HepG2 (cell line): Measurements from ENCODE around the gene BICRA. TPM values are rescaled to one million over a fixed set of nuclear protein-coding genes. Genes with fewer than 3 reads are reported as not detected.
A peak's percentile ranks its signal among the peaks of the same experiment; 100 is the strongest.

ENCODE experiments used
- ATF1 ChIP-seq: IDR thresholded peaks from 2 replicates; pipeline ENCODE4 v1.6.1; 2016; ENCODE audit warnings: mild to moderate bottlenecking, control low read depth
- GFI1 ChIP-seq: sonication (generic); formaldehyde crosslinking; IDR thresholded peaks from 2 replicates; pipeline ENCODE4 v1.5.0; 2020; ENCODE audit warnings: missing genetic modification reagents, mild to moderate bottlenecking, borderline replicate concordance
- KAT7 ChIP-seq: IDR thresholded peaks from 2 replicates; pipeline ENCODE4 v1.6.1; 2018; ENCODE audit warnings: borderline replicate concordance, missing compliant biosample characterization
- KLF15 ChIP-seq: sonication (generic); formaldehyde crosslinking; IDR thresholded peaks from 2 replicates; pipeline ENCODE4 v1.8.1; 2023; ENCODE audit warnings: borderline replicate concordance, mild to moderate bottlenecking, inconsistent platforms, missing genetic modification reagents, mixed read lengths
- MEIS2 ChIP-seq: sonication (generic); formaldehyde crosslinking; IDR thresholded peaks from 2 replicates; pipeline ENCODE4 v1.9.0; 2021; ENCODE audit warnings: mild to moderate bottlenecking, missing genetic modification reagents
- MXD4 ChIP-seq: IDR thresholded peaks from 2 replicates; pipeline ENCODE4 v1.6.1; 2016; ENCODE audit warnings: mild to moderate bottlenecking, missing biosample characterization, missing genetic modification reagents
- NFE2L1 ChIP-seq: sonication (generic); formaldehyde crosslinking; IDR thresholded peaks from 2 replicates; pipeline ENCODE4 v1.4.0; 2020; ENCODE audit warnings: missing genetic modification reagents, mild to moderate bottlenecking, borderline replicate concordance
- NR2F6 ChIP-seq, 2 experiments: IDR thresholded peaks; 2 replicates each; pipeline ENCODE4 v1.6.1; 2016; ENCODE audit warnings: antibody characterized with exemption in 1 of 2, mild to moderate bottlenecking in 1 of 2
- NRL ChIP-seq: sonication (generic); formaldehyde crosslinking; IDR thresholded peaks from 2 replicates; pipeline ENCODE4 v1.5.0; 2020; ENCODE audit warnings: missing genetic modification reagents, mild to moderate bottlenecking, moderate library complexity, borderline replicate concordance
- PPARG ChIP-seq: conservative IDR thresholded peaks from 2 replicates; pipeline ENCODE4 v1.6.1; 2016; ENCODE audit warnings: missing biosample characterization, missing genetic modification reagents
- ZBTB38 ChIP-seq: sonication (generic); formaldehyde crosslinking; IDR thresholded peaks from 2 replicates; pipeline ENCODE4 v1.5.1; 2020; ENCODE audit warnings: mild to moderate bottlenecking, missing genetic modification reagents
- ZBTB8A ChIP-seq: sonication (generic); formaldehyde crosslinking; IDR thresholded peaks from 2 replicates; pipeline ENCODE4 v1.4.0; 2020; ENCODE audit warnings: mild to moderate bottlenecking, low read depth, missing genetic modification reagents, borderline replicate concordance
- ZNF281 ChIP-seq: sonication (generic); formaldehyde crosslinking; IDR thresholded peaks from 2 replicates; pipeline ENCODE4 v1.4.0; 2020; ENCODE audit warnings: missing genetic modification reagents, borderline replicate concordance
- ZNF318 ChIP-seq: sonication (generic); formaldehyde crosslinking; IDR thresholded peaks from 2 replicates; pipeline ENCODE4 v1.4.0; 2020; ENCODE audit warnings: mild to moderate bottlenecking, missing genetic modification reagents
- ZNF44 ChIP-seq: sonication (generic); formaldehyde crosslinking; IDR thresholded peaks from 2 replicates; pipeline ENCODE4 v1.5.1; 2020; ENCODE audit warnings: mild to moderate bottlenecking, missing genetic modification reagents
- ZNF510 ChIP-seq: sonication (generic); formaldehyde crosslinking; IDR thresholded peaks from 2 replicates; pipeline ENCODE4 v1.4.0; 2020; ENCODE audit warnings: low read depth, mild to moderate bottlenecking, missing genetic modification reagents
- polyA plus RNA-seq, 8 experiments: library from polyadenylated mRNA; depleted of rRNA in 3 of 8; stranded (reverse) in 7 of 8; unstranded in 1 of 8; fragments of >200 nt; fragmentation: Illumina TruSeq in 4 of 8; extraction: Trizol in 4 of 8; gene quantifications; 2 replicates each; pipeline versions ENCODE4 v1.2.1 to v1.2.3, GENCODE V29; 2011 to 2016; ENCODE audit warnings: low read depth in 4 of 8, missing spikeins in 1 of 8, mixed read lengths in 1 of 8; ENCODE audit not compliant: insufficient read depth in 1 of 8
- total RNA-seq, 5 experiments: library from RNA; depleted of rRNA; stranded (reverse); fragments of >200 nt; fragmentation: Illumina TruSeq; extraction: Trizol; gene quantifications; 2 replicates each; pipeline ENCODE4 v1.2.3, GENCODE V29; 2016; ENCODE audit warnings: low read depth in 1 of 5

The BICRA gene
- total and polyA plus RNA-seq, 2 of the 13 experiments (the other 11 are each of a cell fraction or from before 2014, with no cell fraction given), result 0.55 to 0.71 TPM

GRCh38 chr19:47609906-47610894 is 1.3 kb downstream of the BICRA start (continued):
- TF ChIP-seq ZNF281 (CRISPR knock-in tag), result no peak
- no peak for TF ChIP-seq ZBTB8A
- TF ChIP-seq KAT7, result 0 out of 2 replicates have a peak, but pooled peaks have one; percentile 40
- peak; percentile 31; the same call in 1 of the 2 replicates for TF ChIP-seq MEIS2 (CRISPR knock-in tag)
- TF ChIP-seq NRL, result peak; percentile 43; the same call in 1 of the 2 replicates
- no peak for TF ChIP-seq NFE2L1 (CRISPR knock-in tag)
- TF ChIP-seq GFI1 (CRISPR knock-in tag), result no peak
- TF ChIP-seq ATF1 (CRISPR knock-in tag), result no peak
- TF ChIP-seq MXD4 (CRISPR knock-in tag), result no peak
- no peak for TF ChIP-seq NR2F6 (IDR thresholded peaks at IDR 0.05)
- peak; percentile 67 for TF ChIP-seq NR2F6 (CRISPR knock-in tag; IDR thresholded peaks at IDR 0.05)
- TF ChIP-seq ZNF318 (CRISPR knock-in tag), result no peak
- TF ChIP-seq ZNF44 (CRISPR knock-in tag), result no peak
- 0 out of 2 replicates have a peak, but pooled peaks have one; percentile 79 for TF ChIP-seq KLF15 (CRISPR knock-in tag)
- 0 out of 2 replicates have a peak, but pooled peaks have one; percentile 15 for TF ChIP-seq ZBTB38 (CRISPR knock-in tag)
- no peak for TF ChIP-seq ZNF510
- TF ChIP-seq PPARG (CRISPR knock-in tag), result no peak
